Effector memory CD8-positive, alpha-beta T cell (primary cell): Measurements from ENCODE around the gene CPA5.

Experiments used
- ATAC-seq: fragments of 150-1000 bp; cut with Tn5 transposase; replicated peaks from 2 replicates; pipeline ENCODE4 v1.10.0; 2021; ENCODE audit warnings: mild to moderate bottlenecking, moderate library complexity
- DNase-seq, 3 experiments: peaks; one replicate each; pipeline ENCODE4 v3.0.0; 2021
- H3K27ac Mint-ChIP-seq, 2 donors: one replicate each; pipeline ENCODE4 v1.8.0; 2022; ENCODE audit warnings: mild to moderate bottlenecking in 2 of 2, mixed read lengths in 2 of 2, moderate library complexity in 2 of 2
- H3K27me3 Mint-ChIP-seq, 2 donors: one replicate each; pipeline ENCODE4 v1.8.0; 2022; ENCODE audit warnings: mixed read lengths in 2 of 2
- H3K36me3 Mint-ChIP-seq: one replicate; pipeline ENCODE4 v1.8.0; 2022; ENCODE audit warnings: mild to moderate bottlenecking, moderate library complexity, mixed read lengths; ENCODE audit not compliant: insufficient read depth
- H3K4me1 Mint-ChIP-seq, 2 donors: one replicate each; pipeline ENCODE4 v1.8.0; 2022; ENCODE audit warnings: low read depth in 2 of 2, mixed read lengths in 2 of 2
- H3K4me3 Mint-ChIP-seq, 2 donors: one replicate each; pipeline ENCODE4 v1.8.0; 2022; ENCODE audit warnings: mild to moderate bottlenecking in 2 of 2, mixed read lengths in 2 of 2, moderate library complexity in 2 of 2
- H3K9me3 Mint-ChIP-seq, 2 donors: one replicate each; pipeline ENCODE4 v1.8.0; 2022; ENCODE audit warnings: mixed read lengths in 2 of 2

CPA5 gene

GRCh38 chr7:130410868-130411541 is 66.4 kb downstream of the CPA5 start:
- Mint-ChIP-seq H3K27ac (no peak overlapping the region), H3K27me3 (no peaks in the 10 kb centered on the region)
- ATAC-seq: no peak

GRCh38 chr7:130413201-130413600 is 68.6 kb downstream of the CPA5 start:
- H3K4me3 Mint-ChIP-seq: no peak overlapping the region
- no peak for ATAC-seq
- H3K27me3 Mint-ChIP-seq: no peaks in the 10 kb centered on the region
- no peaks in the 10 kb centered on the region for H3K36me3 Mint-ChIP-seq
- H3K27ac Mint-ChIP-seq: no peak overlapping the region
- no peak for DNase-seq
- no peaks in the 10 kb centered on the region for H3K9me3 Mint-ChIP-seq
- peaks cover 13 to 23% of the 10 kb centered on the region in 2 donors for H3K4me1 Mint-ChIP-seq

More at GRCh38 chr7:130410868-130411541, 66.4 kb downstream of the CPA5 start:
- DNase-seq: no peak
- H3K36me3 Mint-ChIP-seq: no peaks in the 10 kb centered on the region
- H3K4me1 Mint-ChIP-seq: peaks cover 9% of the 10 kb centered on the region in 2 donors
- no peaks in the 10 kb centered on the region for H3K9me3 Mint-ChIP-seq
- H3K4me3 Mint-ChIP-seq: no peak overlapping the region

DNA sequence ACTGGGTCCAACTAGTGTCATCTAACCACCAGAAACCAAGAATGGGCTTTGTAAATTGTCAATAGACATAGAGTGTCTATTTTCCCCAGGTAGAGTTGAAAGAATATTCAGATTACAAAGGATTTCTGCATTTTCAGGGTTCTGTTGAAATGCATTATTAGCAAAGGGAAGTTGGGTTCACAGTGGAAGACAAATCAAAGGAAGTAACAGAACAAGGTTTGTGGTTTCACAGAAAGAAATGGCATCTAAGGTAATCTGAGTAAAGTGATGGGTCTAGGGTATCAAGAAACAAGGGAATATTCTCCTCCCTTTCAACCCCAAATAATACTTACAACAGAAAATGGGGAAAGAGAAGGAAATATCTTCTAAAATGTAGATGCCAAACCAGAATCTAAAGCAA is 70.4 kb downstream of the CPA5 start:
- no peaks in the 10 kb centered on the region for H3K27me3 Mint-ChIP-seq
- peak overlapping the region in 1 of 2 donors; percentile 16 for H3K27ac Mint-ChIP-seq
- no peak overlapping the region for H3K4me3 Mint-ChIP-seq
- ATAC-seq: peak; percentile 51
- no peaks in the 10 kb centered on the region for H3K9me3 Mint-ChIP-seq
- H3K36me3 Mint-ChIP-seq: no peaks in the 10 kb centered on the region
- H3K4me1 Mint-ChIP-seq: peaks cover 13 to 23% of the 10 kb centered on the region in 2 donors
- DNase-seq: no peak

DNA sequence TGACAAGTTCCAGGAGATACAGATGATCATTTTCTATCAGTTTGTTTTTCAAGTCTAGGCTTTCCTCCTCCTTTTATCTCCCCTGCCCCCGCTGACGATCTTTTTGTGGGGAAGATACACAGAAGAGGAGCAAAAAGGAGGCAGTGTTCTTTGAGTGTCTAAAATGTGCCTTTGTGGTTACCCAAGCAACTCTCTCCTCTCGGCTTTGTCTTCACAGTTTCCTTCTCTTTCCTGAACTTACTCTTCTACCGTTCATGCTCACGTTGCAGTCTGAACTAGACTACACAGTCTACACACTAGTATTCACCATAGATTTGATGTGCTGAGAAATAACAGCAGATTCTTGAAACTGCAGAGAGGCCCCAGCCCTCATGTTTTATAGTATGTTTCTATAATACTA is 72.6 kb downstream of the CPA5 start:
- H3K4me3 Mint-ChIP-seq: peak overlapping the region in 1 of 2 donors; percentile 9
- no peaks in the 10 kb centered on the region for H3K27me3 Mint-ChIP-seq
- peaks cover 13 to 27% of the 10 kb centered on the region in 2 donors for H3K4me1 Mint-ChIP-seq
- DNase-seq: no peak
- peaks cover 4% of the 10 kb centered on the region for H3K36me3 Mint-ChIP-seq
- no peak for ATAC-seq
- H3K27ac Mint-ChIP-seq: peak overlapping the region in 1 of 2 donors; percentile 66
- no peaks in the 10 kb centered on the region for H3K9me3 Mint-ChIP-seq

- Mint-ChIP-seq H3K9me3 (no peaks in the 10 kb centered on the region), H3K4me1 (peaks cover 13 to 27% of the 10 kb centered on the region in 2 donors), H3K27me3 (no peaks in the 10 kb centered on the region), H3K4me3 (no peak overlapping the region), H3K27ac (no peak overlapping the region), H3K36me3 (peaks cover 4% of the 10 kb centered on the region)
- DNase-seq (no peak), ATAC-seq (no peak)
Observed at GRCh38 chr7:130418306-130418705, 73.7 kb downstream of the CPA5 start.
